Activated CD8-positive, alpha-beta memory T cell treated with anti-CD3 and anti-CD28 coated beads for 24 hours (primary cell): ENCODE measurements around the gene TMEM151B.

Experiments
- DNase-seq: peaks from one replicate; pipeline ENCODE4 v3.0.0-alpha.2; 2020

Gene TMEM151B

DNA sequence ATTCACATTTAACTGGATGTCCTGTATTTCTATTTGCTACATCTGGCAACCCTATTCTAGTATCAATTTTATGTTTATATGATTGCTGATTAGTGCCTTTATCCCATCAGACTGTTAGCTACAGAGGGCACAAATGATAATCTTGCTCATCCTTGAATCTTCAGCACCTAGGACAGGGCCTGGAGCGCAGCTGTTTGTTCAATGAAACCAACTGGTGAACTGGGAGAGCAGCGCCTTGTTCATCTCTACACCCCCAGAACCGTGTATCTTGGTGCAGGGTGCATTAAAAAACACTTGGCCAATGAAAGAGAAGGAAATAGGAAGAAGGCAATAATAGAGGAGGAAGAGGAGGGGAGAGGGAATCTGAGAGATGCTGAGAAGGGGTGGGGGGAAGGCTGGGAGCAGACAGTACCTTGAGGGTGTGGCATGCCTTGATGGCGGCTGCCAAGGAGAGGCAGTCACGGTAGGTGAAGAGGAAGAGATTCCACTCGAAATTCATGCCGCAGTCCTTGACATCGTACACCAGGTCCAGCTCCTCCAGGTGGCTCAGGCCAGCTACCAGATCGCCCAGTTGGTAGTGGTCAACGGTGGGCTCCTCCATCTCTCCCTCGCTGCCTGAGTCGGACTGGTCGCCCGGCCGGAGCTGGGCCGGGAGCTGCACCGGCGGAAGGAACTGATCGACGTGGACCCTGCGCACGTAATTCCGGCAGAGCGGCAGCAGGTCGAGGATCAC lies 15.5 kb downstream of the TMEM151B start:
- DNase-seq, result no peak

DNA sequence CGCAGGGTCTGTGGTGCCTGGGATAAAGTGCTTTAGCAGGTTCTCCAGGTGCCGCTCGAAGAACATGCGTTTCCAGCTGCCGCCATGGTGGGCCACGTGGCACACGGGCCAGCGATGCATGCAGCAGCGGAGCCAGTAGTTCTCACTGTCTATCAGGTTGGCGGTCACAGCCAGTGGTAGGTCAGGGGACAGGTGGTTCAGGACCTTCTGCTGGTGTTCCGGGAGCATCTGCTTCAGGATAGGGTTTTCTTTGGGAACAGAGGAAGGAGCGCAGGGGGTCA lies 16.0 kb downstream of the TMEM151B start:
- DNase-seq, result no peak

DNA sequence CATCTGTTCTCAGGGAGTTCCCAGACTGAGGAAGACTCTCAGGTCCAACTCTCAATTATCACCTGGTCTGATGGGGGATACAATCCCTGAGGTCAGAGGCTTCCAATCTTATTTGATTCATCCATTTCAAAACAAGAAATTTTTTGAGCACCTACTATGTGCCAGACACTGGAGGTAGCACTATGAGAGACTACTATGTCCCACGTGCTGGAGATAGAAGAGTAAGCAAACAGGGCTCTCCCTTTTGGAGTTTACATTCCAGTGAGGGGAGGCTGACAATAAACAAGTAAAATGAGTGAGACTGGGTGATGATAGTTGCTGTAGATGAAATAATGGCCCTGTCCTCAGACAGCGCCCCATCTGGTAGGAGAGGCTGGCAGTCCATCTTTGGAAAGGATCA lies 16.5 kb downstream of the TMEM151B start:
- no peak for DNase-seq

DNA sequence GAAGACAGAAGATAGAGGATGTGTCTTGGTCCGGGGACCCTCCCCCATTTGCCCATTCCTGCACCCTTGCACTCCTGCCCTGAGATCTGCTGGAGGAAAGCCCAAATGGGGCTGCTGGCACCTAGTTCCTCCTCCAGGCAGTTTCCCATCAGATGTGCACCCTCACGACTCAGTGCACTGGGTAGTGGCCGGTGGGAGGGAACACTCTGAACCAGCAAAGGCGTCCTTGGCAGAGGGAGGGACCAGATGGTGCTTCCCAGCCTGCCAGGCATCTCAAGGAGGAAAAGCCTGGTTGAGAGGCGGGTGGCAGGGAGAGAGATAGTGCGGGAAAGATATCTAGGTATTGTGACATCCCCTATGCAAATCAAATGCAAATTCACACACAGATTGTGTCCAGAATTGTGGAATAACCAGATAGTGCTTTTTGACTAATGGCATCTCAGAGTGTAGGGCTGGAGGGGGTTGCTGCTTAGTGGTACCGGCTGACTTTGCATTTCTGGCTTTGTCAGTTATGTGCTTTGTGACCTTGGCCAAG lies 19.5 kb downstream of the TMEM151B start:
- no peak for DNase-seq

DNA sequence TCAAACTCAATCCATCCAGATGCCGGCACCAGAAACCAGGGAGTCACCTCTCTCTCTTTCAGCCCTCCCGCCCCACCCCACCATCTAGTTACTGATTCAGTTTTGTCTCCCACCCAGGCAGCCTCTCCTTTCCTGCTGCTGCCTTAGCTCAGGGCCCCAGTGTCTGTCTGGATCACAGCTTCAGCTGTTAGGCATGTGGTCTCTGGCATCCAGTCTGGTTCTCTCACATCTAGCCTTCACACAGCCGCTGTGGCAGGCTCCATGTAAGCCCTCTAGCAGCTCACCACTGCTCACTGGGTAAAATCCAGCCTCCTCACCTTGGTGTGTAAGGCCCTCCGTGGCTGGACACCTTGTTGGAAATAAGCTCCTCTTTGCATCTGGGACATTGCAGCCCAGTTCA lies 21.6 kb downstream of the TMEM151B start:
- no peak for DNase-seq

DNA sequence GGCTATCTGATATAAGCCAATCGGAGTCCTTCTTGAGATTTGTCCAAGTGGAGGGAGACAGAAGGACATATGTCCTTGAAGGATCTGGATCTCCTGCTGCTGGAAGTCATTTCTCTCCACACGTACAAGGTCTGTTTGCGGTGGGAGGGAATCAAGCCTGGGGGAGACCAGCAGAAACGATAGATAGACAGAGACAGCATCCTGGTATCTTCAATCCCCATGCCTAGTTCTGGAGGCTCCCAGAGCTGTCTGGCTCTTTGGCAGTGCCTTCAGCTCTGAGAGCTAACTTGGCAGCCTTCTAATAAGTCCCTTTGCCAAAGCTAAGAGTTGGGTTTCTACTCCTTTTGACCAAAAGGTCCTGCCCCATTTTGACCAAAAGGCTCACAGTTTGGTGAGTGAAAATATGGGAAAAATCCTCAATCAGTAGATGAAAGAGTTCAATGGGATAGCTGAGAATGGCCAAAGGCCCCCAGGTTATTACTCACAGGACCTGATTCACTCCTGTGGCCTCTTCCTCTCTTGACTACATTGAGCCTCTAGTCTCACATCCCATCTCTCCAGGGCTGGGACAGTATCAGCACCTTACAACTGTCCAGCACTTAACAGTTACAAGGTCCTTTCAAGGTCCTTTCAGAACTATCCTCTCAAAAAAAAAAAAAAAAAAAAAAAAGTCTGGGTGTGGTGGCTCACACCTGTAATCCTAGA lies 22.6 kb downstream of the TMEM151B start:
- no peak for DNase-seq

DNA sequence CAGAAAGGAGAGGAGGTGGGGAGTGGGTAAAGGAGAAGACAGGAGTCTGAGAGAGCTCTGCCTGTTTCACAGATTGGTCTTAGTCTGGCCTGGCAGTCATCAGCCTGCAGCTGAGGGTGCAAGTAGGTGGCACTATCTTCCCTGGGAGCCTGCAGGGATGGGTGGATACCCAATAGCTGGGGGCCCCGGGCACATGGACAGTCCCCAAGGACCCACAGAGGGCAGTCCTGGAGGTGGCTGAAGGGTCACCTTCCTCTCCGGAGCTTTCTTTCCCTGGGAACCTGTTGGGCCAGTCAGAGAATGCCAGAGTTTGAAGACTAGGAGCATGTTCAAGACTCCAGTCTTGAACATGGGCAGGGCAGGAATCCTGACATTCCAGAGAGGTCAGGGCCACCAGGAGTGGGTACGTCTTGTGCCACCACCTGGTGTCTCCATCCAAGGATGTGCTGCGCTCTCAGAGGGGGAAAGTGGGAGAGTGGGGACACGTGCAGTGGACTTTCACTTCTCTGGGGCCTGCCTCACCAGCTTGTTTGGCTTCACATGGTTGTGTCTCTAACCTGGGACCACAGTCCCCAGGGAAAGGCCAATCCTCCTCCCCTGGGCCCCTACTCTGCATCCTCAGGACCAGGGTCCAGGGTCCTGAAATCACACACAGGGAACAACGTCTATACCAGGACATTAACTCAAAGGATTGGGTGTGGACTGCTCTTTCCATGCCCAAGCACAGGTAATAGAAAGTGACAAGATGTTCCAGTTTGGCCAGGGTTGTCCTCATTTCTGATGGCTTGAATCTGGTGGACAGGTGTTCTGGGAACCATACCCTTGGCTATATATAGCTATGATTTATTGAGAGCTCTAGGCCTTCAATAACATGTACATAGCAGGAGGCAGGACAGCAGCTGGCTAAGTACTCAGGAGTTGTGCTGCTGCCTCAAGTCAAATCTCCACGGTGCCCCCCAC lies 24.9 kb downstream of the TMEM151B start:
- no peak for DNase-seq

DNA sequence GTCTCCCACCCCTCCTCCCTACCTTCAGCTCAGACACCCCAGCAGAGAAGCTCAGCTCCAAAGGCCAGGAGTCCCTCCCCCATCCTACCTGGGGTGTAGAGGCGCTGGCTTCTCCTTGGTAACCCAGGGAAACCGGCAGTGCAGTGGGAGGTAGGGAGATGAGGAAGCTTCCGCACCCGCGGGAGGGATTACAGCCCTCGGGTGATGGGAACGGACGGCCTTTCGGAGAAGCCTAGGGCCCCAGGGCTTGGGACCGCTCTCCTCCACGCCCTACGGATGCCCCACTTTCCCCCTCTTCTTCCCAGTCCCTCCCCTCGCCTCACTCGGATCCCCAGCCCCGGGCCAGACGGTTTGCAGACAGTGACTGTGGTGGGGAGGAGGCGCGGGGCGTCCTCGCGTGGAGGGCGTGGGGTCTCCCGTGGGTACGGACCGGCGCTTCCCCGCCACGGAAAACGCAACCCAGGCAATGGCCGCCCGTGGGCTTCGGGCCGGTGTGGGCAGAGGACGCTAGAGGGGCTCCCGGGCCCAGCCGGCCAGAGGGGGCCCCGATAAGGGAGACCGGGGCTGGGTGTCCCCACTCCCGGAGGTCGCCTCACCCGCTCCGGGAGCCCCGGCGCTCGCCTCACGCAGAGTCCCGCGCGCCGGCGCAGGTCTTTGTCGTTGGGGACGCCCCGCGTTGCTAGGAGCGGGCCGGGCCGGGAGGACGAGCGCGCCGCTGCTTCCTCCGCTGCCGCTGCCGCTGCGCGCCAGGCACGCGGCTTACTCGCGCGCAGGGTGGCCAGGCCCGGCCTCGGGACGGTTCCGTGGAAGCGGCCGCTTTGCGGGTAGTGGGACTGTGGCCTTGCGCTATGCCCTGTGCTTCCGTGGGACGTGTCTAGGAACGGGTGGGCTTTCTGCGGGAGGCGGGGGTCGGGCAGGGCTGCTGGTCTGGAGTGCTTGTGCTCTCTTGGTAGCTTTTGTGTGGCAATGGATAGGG lies 27.1 kb downstream of the TMEM151B start:
- DNase-seq, result peak; percentile 80

DNA sequence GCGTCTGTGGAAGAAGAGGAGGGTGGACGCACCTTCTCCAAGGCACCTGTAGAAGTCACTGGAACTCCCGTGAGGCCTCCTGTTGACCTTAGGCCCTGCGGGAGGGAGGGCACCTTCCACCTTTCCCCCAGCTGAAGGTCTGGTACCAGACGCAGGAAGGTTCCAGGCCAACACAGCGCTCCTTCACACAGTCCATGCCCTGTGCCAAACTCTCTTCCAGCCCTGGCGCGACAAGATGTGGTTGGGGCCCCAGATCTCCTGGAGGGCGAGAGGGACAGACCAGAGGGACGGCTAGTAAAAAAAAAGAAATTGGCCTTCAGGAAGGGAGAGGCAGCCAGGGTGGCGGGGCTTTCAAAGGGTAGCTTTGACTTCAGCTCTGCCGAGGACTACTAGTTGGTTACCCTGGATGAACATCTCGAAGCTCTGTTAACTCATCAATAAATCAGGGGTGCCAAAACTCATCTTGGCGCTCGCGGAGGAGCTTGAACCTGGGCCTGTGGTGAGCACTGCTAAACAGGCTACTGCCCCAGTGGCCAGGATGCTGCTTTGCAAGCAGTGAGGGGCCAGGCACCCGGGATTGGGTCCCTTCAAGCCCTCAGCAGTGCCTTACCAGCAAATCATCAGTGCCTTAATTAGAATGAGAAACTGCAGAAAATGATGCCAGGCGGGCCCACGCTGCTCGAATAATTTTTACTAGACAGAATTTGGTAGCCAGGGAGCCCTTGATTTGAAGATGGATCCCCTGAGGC lies 28.0 kb downstream of the TMEM151B start:
- DNase-seq, result no peak

DNA sequence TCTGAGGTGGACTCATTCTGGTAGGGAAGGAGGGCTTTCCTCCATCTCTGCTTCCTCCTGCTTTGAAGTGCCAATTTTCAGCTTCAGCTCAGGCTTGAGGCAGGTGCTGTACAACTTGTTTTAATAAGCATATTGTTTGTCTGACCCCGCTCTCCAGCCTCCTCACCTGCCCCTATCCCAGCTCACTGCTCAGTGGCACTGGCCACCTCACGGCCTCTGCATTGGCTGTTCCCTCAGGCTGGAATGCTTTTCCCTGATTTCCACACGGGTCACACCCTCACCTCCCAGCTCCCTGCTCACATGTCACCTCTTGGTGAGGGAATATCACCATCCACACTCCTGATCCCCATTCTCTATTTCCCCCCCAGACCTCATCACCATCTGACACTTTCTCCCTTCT lies 28.6 kb downstream of the TMEM151B start:
- no peak for DNase-seq

DNA sequence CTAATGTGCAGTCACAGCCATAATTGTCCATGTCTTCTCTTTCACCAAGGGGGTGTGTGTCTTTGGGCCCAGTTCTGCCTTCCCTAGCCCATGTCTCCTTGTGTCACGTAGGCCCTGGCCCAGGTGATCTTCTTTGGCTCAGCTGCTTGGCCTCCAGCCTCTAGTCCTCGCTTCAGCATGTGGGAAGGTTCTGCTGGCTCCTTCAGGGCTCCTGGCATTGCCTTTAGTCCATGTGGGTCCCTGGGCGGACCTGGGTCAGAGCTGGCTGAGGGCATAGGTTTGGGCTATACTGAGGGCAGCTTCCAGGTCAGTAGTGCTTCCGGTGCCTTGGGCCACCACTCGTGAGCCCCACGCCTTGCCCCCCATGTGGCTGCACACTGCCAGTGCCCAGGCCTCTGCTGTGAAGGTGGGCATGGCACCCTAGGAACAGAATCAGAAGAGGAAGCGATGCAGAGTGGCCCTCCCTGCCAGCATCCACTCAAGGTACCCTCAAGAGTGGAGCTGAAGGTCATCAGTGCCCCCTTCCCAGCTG lies 30.1 kb downstream of the TMEM151B start:
- DNase-seq, result no peak

DNA sequence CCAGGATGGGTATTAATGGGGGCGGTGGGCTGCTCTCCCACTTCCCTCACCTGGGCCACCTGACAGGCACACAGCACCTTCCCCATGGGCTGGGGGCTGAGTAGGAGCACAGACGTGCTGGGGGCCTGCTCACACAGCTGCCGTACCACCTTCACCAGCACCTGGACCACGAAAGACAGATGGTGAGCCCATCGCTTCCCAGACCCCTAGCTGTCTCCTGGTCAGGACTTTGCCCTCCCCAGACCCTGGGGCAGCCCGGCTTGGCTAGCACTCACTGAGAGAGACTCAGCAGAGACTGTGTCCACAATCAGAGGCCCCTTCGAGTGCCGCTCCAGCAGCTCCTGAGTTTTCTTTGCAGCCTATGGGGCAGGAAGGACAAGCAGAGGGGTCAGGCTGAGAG lies 30.9 kb downstream of the TMEM151B start:
- DNase-seq, result no peak

DNA sequence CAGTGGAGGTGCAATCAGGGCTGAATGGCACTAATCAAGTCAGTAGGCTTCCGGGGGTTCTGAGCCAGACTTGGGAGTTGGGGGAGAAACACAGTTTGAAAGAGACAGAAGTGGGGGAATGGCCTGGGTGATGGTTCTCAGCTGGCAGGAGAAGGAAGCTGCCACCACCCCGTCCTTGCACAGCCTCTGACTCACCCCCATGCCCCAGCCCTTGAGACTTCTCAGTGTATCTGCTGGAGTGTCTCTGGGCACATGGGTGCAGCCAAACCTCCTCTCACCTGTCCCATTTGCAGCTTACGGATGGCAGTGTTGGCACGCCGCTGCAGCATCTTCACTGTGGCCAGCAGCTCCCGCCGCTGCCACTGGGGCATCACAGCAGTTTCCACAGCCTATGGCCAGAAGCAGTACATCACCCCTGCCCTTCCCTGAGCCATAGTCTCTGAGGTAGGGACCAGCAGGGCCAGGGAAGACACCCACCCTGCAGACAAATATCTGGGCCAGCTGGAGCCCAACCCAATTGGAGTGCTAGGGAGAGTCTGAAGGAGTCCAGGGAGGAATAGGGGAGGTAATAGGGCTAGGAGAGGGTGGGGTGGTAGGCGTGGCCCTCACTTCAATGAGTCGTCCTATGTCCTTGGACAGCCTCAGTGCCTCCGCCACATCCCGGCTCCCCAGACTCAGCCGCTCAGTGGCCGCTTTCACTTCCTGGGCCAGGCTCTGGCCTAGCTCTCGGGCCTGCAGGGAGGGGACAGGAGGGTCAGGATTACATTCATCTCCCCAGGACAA lies 31.7 kb downstream of the TMEM151B start:
- no peak for DNase-seq

DNA sequence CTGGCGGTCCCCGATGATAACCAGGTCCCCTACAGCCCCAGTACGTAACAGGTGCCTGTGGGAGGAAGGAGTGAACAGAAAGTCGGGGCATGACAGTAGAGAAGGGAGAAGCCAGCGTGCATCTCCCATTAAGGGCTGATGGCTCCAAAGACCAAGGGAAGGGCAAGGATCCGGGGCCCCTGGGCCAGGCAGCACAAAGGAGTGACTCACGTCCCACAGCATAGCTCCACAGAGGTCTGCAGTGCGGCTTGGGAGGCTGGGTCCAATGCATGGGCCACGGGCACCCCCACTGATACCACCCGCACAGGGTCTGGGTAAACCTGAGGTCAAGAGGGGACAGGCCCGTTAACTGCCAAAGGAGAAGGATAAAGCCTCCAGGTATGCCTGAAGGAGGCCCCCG lies 32.6 kb downstream of the TMEM151B start:
- DNase-seq, result no peak

DNA sequence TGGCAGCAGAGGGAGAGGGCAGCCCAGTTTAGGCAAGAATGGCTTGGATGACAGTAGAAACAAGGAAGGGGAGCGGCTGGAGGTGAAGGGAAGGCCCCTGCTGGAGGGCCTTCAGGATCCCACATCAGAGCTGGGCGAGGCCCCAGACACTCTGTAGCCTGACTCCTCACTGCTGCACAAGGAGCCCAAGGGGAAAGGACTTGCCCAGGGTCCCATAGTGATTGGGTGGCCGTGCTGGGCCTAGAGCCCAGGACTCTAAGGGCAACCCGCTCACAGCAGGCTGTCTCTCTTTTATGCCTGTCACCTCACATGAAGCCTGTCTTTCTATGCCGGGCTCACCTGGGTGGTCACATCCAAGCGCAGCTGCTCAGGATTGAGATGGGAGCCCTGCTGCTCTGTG lies 33.6 kb downstream of the TMEM151B start:
- no peak for DNase-seq

DNA sequence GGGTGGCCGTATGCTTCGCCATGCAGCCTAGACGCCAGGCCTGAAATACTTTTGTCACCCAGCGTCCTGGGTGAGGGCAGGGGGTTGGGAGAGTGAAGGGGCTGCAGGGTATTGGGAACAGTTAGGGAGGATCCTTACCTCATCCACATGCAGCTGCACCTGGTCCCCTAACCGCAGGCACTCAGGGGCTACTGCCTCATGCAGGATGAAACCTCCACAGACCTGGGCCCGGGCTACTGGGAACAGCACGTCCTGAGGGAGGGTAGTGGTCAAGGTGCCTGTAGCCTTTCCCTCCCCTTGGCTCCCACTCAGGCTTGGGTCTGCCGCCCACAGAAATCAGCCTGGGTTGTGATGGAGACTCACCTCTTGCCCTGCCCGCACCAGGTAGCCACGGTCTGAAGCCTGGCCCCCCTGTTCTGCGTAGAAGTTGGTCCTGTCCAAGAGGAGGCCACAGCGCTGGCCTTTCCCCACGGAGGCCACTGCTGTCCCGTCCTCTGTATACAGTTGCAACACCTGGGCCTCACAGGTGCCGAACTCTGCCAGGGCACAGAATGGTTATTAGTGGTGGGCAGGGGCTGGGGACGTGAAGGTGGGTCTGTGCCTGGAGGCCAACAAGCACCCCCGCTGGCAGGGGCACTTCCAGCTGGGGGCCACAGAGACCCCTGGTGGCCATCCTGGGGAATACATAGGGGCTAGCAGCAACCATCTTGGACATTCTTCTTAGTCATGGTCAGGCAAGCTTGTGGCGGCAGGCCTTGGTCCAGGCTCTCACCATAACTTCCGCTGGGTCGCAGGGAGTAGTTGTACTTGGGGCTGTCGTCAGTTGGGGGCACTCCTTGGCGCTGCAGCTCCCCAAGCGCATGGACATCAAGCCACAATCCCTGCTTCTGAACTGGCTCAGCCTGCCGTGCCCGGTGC lies 34.3 kb downstream of the TMEM151B start:
- peak; percentile 75 for DNase-seq

DNA sequence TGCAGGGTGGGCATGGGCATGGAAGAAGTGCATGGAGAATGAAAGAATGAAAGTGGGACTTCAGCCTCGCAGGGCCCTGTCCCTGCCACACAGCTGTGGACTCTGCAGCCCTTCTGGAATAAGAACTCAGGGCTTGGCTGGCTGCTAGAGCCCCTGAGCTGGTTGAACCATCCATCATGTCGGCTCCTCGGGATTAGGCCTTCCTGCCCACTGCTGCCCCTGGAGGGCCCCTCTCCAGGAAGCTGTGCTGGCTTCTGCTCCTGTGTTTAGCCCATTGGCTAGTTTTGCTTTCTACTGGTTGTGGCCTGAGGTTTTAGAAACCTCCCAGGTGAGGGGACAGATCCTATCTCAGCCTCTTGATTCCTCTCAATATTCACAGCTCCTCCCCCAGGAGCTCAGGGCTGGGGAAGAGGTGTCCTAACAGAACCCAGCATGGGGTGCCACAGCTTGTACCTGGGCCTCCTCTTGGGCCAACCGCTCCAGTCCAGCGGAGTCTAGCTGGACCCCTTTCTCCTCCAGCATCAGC lies 35.0 kb downstream of the TMEM151B start:
- no peak for DNase-seq

DNA sequence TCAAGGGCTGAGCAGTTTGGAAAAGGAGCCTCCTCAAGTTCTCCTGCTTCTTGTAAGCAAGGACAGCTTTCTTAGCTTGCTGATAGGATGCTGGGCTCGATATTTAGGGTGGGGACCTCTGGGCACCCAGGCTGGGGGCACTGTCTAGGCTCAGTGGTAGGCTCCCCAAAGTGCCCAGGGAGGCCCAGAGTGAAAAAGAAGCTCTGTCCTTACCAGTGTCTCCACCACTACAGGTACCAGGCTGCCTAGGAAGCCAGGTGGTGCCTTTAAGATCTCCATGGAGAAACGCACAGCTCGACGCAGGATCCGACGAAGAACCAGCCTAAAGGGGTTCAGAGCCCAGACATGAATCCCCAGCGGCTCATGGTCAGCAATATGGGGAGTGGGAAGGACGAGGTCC lies 36.5 kb downstream of the TMEM151B start:
- no peak for DNase-seq

DNA sequence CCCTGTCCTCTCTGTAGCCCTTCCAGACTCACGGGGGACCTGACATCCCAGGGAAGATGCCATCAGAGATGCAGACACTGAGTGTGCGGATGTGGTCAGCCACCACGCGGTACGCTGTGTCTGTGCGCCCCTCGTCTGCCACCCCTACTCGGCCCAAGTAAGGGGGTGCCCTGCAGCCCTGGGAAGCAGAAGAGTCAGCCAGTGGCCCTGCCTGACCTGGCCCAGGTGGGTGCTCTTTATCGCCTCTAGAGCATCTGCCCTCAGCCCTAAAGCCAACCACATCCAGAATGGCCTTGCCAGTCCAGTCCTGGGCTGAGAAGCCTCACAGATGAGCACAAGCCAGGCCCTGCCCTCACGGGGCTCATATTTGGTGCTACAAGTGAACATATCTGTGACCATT lies 37.0 kb downstream of the TMEM151B start:
- no peak for DNase-seq
